Testis (tissue), 3 donors: ENCODE data around the gene DNALI1. TPM values are rescaled to one million over a fixed set of nuclear protein-coding genes. Genes with fewer than 3 reads are reported as not detected.

Source experiments
- DNase-seq: peaks from one replicate; pipeline ENCODE4 v3.0.0-alpha.2; 2019
- H3K27ac ChIP-seq, 2 donors: fragments of 200-600 bp; sonication (generic); one replicate each; pipeline ENCODE4 v1.5.1; 2019
- H3K27me3 ChIP-seq: fragments of 200-600 bp; sonication (generic); one replicate; pipeline ENCODE4 v1.5.1; 2019
- H3K36me3 ChIP-seq: fragments of 200-600 bp; sonication (generic); one replicate; pipeline ENCODE4 v1.5.1; 2017; ENCODE audit warnings: low read depth; ENCODE audit errors: missing control alignments
- H3K4me1 ChIP-seq: fragments of 200-600 bp; sonication (generic); one replicate; pipeline ENCODE4 v1.5.1; 2019
- H3K4me3 ChIP-seq, 2 donors: fragments of 200-600 bp; sonication (generic); one replicate each; pipeline ENCODE4 v1.5.1; 2017 to 2019
- H3K9me3 ChIP-seq: fragments of 200-600 bp; sonication (generic); one replicate; pipeline ENCODE4 v1.5.1; 2017
- CTCF ChIP-seq, 3 experiments: fragments of 450-650 bp in 2 of 3; fragments of 200-600 bp in 1 of 3; sonication (generic) in 1 of 3; IDR thresholded peaks; one replicate each; pipeline ENCODE4 v1.5.1; 2016 to 2019; ENCODE audit warnings: antibody characterized with exemption in 3 of 3, mild to moderate bottlenecking in 2 of 3, moderate library complexity in 1 of 3
- POLR2A ChIP-seq: fragments of 450-650 bp; IDR thresholded peaks from one replicate; pipeline ENCODE4 v1.6.1; 2017; ENCODE audit warnings: antibody characterized with exemption, mild to moderate bottlenecking, moderate library complexity
- WGBS, 2 donors: methylation state at CpG; one replicate each; pipeline ENCODE4 v1.1.5; 2018; 5-methylcytosine and 5-hydroxymethylcytosine counted together
- intact Hi-C: fragments of 100-400 bp; cut with DNase I; formaldehyde crosslinking; loops from one replicate; pipeline ENCODE4 v1.15.1; 2023; ENCODE audit warnings: low total_unique reads
- polyA plus RNA-seq: library from polyadenylated mRNA; stranded (reverse); fragments of 350-450 nt; fragmentation: Illumina TruSeq; extraction: RNeasy Lipid Tissue Mini Kit (QIAGEN cat#74804); gene quantifications from one replicate; pipeline ENCODE4 v1.2.3, GENCODE V29; 2014; ENCODE audit warnings: low read depth, low replicate concordance; ENCODE audit not compliant: insufficient read depth
- total RNA-seq, 2 donors: library from RNA; depleted of rRNA; stranded (reverse); fragments of >200 nt; gene quantifications; one replicate each; pipeline ENCODE4 v1.2.3, GENCODE V29; 2016

The DNALI1 gene
- total and polyA plus RNA-seq, 3 donors from 2014 or later = 50.5 to 216 (median 73.0) TPM

GRCh38 chr1:37562984-37563383 lies 6.2 kb downstream of the DNALI1 start:
- H3K27me3 ChIP-seq = no peaks in the 10 kb centered on the region
- WGBS, 2 donors = 84 to 85% methylated on average over 1 of the region's 1 CpG
- H3K4me1 ChIP-seq = peaks cover 6% of the 10 kb centered on the region
- H3K4me3 ChIP-seq = no peak overlapping the region
- intact Hi-C loops = no loop called here
- no peaks in the 10 kb centered on the region for H3K9me3 ChIP-seq
- H3K27ac ChIP-seq = no peak overlapping the region
- no peaks in the 10 kb centered on the region for H3K36me3 ChIP-seq
- no peak for DNase-seq
- TF ChIP-seq CTCF (IDR thresholded peaks at IDR 0.05) = no peak
- TF ChIP-seq POLR2A = no peak

GRCh38 chr1:37564892-37565291 lies 8.2 kb downstream of the DNALI1 start:
- DNase-seq = no peak
- intact Hi-C loops = no loop called here
- Histone ChIP-seq H3K27me3 (no peaks in the 10 kb centered on the region), H3K4me3 (no peak overlapping the region), H3K4me1 (peaks cover 6% of the 10 kb centered on the region), H3K36me3 (no peaks in the 10 kb centered on the region), H3K27ac (no peak overlapping the region), H3K9me3 (no peaks in the 10 kb centered on the region)
- TF ChIP-seq CTCF (IDR thresholded peaks at IDR 0.05) (no peak), POLR2A (no peak)

GRCh38 chr1:37567023-37567422 lies 10.3 kb downstream of the DNALI1 start:
- no peak overlapping the region for H3K4me3 ChIP-seq
- no peak for DNase-seq
- H3K27me3 ChIP-seq = no peaks in the 10 kb centered on the region
- 78 to 79% methylated on average over 3 of the region's 3 CpGs for WGBS, 2 donors
- H3K27ac ChIP-seq = no peak overlapping the region
- no peaks in the 10 kb centered on the region for H3K4me1 ChIP-seq
- H3K9me3 ChIP-seq = no peaks in the 10 kb centered on the region
- no peaks in the 10 kb centered on the region for H3K36me3 ChIP-seq
- TF ChIP-seq POLR2A (no peak), CTCF (IDR thresholded peaks at IDR 0.05) (no peak)
- intact Hi-C loops = no loop called here

GRCh38 chr1:37570528-37571334 lies 14.0 kb downstream of the DNALI1 start:
- intact Hi-C loops = no loop called here
- no peaks in the 10 kb centered on the region for H3K36me3 ChIP-seq

More at GRCh38 chr1:37570528-37571334, 14.0 kb downstream of the DNALI1 start:
- no peak overlapping the region for H3K27ac ChIP-seq
- H3K4me1 ChIP-seq = no peaks in the 10 kb centered on the region
- WGBS, 2 donors = 91 to 92% methylated on average over 3 of the region's 3 CpGs
- no peak for TF ChIP-seq POLR2A
- no peak for TF ChIP-seq CTCF (IDR thresholded peaks at IDR 0.05)
- no peaks in the 10 kb centered on the region for H3K27me3 ChIP-seq
- DNase-seq = no peak
- no peak overlapping the region for H3K4me3 ChIP-seq
- no peaks in the 10 kb centered on the region for H3K9me3 ChIP-seq
